Endothelial cell of umbilical vein (primary cell): ENCODE results near the gene PRPF18. TPM values are rescaled to one million over a fixed set of nuclear protein-coding genes. Genes with fewer than 3 reads are reported as not detected.

Experiments
- BruUV-seq: library from RNA; stranded (reverse); fragments of 400-500 nt; replicated peaks from 2 replicates; lab custom pipeline; 2021; lab: Mats Ljungman, UMichigan
- CTCF ChIA-PET: fragments of 300-600, 350-600 bp; sonication (Branson Sonifier 250); formaldehyde crosslinking; loops from one replicate; lab custom pipeline; 2021; ENCODE audit warnings: antibody characterized with exemption, inconsistent platforms; lab: Charles Lee
- POLR2A ChIA-PET: fragments of 300-600, 350-600 bp; sonication (Branson Sonifier 250); formaldehyde crosslinking; loops from one replicate; lab custom pipeline; 2021; ENCODE audit warnings: antibody characterized with exemption, inconsistent platforms; lab: Charles Lee
- DNase-seq: peaks from one replicate; pipeline ENCODE4 v3.0.0-alpha.2; 2011; ENCODE audit warnings: low read depth, low spot score
- FAIRE-seq: peaks from 2 replicates; lab custom pipeline; 2011; peaks lifted over from hg19 to GRCh38; lab: Jason Lieb, UNC
- H2AFZ ChIP-seq: 2 replicates; pipeline ENCODE4 v1.6.0; 2012; ENCODE audit warnings: low read depth, low read length, control low read depth, inconsistent platforms
- H3K27ac ChIP-seq: 2 replicates; pipeline ENCODE4 v1.5.1; 2011; ENCODE audit warnings: low read depth, mild to moderate bottlenecking, control low read depth, low read length, moderate library complexity; ENCODE audit not compliant: insufficient read depth
- H3K27me3 ChIP-seq, 2 experiments: 2 replicates each; pipeline versions ENCODE4 v1.6.0 to v1.6.1; 2011; ENCODE audit warnings: low read length in 2 of 2, mixed read lengths in 1 of 2; ENCODE audit not compliant: control insufficient read depth in 2 of 2, insufficient read depth in 2 of 2
- H3K36me3 ChIP-seq, 2 experiments: 2 replicates in 1 of 2; 3 replicates in 1 of 2; pipeline ENCODE4 v1.5.1; 2011; ENCODE audit warnings: low read length in 2 of 2, mild to moderate bottlenecking in 1 of 2, moderate library complexity in 1 of 2; ENCODE audit not compliant: control insufficient read depth in 2 of 2, insufficient read depth in 2 of 2; ENCODE audit errors: extremely low read depth in 1 of 2
- H3K4me1 ChIP-seq: 3 replicates; pipeline ENCODE4 v1.5.1; 2011; ENCODE audit warnings: mild to moderate bottlenecking, low read length; ENCODE audit not compliant: control insufficient read depth, insufficient read depth; ENCODE audit errors: extremely low read depth
- H3K4me2 ChIP-seq: 2 replicates; pipeline ENCODE4 v1.6.1; 2011; ENCODE audit warnings: low read length, control low read depth, mixed read lengths; ENCODE audit not compliant: insufficient read depth
- H3K4me3 ChIP-seq, 3 experiments: fragments of 200-600 bp in 1 of 3; sonication (generic), shearing (Covaris generic) in 1 of 3; replicated peaks in 1 of 3; 2 replicates each; pipeline ENCODE4 v1.5.1; 2011 to 2016; ENCODE audit warnings: control low read depth in 3 of 3, low read length in 3 of 3, mild to moderate bottlenecking in 2 of 3, inconsistent platforms in 1 of 3, low read depth in 1 of 3, moderate library complexity in 1 of 3; ENCODE audit not compliant: insufficient read depth in 1 of 3
- H3K79me2 ChIP-seq: 2 replicates; pipeline ENCODE4 v1.6.0; 2012; ENCODE audit warnings: low read length, inconsistent platforms; ENCODE audit not compliant: control insufficient read depth, insufficient read depth
- H3K9ac ChIP-seq: replicated peaks from 2 replicates; pipeline ENCODE3; 2011; ENCODE audit warnings: low read length, control low read depth; ENCODE audit not compliant: insufficient read depth; ENCODE audit errors: extremely low read depth
- H3K9me1 ChIP-seq: replicated peaks from 3 replicates; pipeline ENCODE4 v1.6.0; 2011; ENCODE audit warnings: mild to moderate bottlenecking, low read length; ENCODE audit not compliant: control insufficient read depth, insufficient read depth; ENCODE audit errors: extremely low read depth
- H3K9me3 ChIP-seq: replicated peaks from 2 replicates; pipeline ENCODE4 v1.5.1; 2012; ENCODE audit warnings: low read length, inconsistent platforms; ENCODE audit not compliant: control insufficient read depth, insufficient read depth
- H4K20me1 ChIP-seq: replicated peaks from 2 replicates; pipeline ENCODE3; 2011; ENCODE audit warnings: mild to moderate bottlenecking, low read length; ENCODE audit not compliant: control insufficient read depth, insufficient read depth; ENCODE audit errors: extremely low read depth
- EZH2 ChIP-seq: IDR thresholded peaks from 2 replicates; pipeline ENCODE4 v1.6.1; 2012; ENCODE audit warnings: borderline replicate concordance, low read depth, mild to moderate bottlenecking, moderate library complexity, low read length, inconsistent platforms; ENCODE audit not compliant: severe bottlenecking
- FOS ChIP-seq: IDR thresholded peaks from 2 replicates; pipeline ENCODE4 v1.6.1; 2011; ENCODE audit warnings: mild to moderate bottlenecking, low read length, moderate library complexity, borderline replicate concordance; ENCODE audit not compliant: insufficient read depth
- GATA2 ChIP-seq: IDR thresholded peaks from 2 replicates; pipeline ENCODE4 v1.7.0; 2011; ENCODE audit warnings: low read depth, mild to moderate bottlenecking, moderate library complexity, mixed read lengths, low read length; ENCODE audit not compliant: insufficient read length, insufficient read depth
- JUN ChIP-seq: IDR thresholded peaks from 2 replicates; pipeline ENCODE4 v1.6.1; 2011; ENCODE audit warnings: borderline replicate concordance, low read depth; ENCODE audit not compliant: insufficient read length, insufficient read depth
- MYC ChIP-seq: IDR thresholded peaks from one replicate; pipeline ENCODE4 v1.6.1; 2011; ENCODE audit warnings: mild to moderate bottlenecking, low read depth, low read length
- POLR2A ChIP-seq: IDR thresholded peaks from 2 replicates; pipeline ENCODE4 v1.6.1; 2012; ENCODE audit warnings: low read depth, mild to moderate bottlenecking, control low read depth, low read length
- POLR2AphosphoS5 ChIP-seq: IDR thresholded peaks from 2 replicates; pipeline ENCODE4 v1.6.1; 2012; ENCODE audit warnings: low read depth, mild to moderate bottlenecking, control low read depth, low read length, moderate library complexity; ENCODE audit not compliant: insufficient read depth
- dilution Hi-C: fragments of 300-500 bp; cut with MboI; formaldehyde crosslinking; loops from one replicate; pipeline ENCODE4 v1.15.0; 2019; ENCODE audit warnings: low sequenced_read_pairs; ENCODE audit not compliant: extremely low pct_ligation_motif_present
- intact Hi-C: fragments of 100-400 bp; cut with micrococcal nuclease; formaldehyde crosslinking; loops from one replicate; pipeline ENCODE4 v1.10.0; 2022
- polyA plus RNA-seq, 4 experiments: library from polyadenylated mRNA; depleted of rRNA in 3 of 4; stranded (reverse) in 3 of 4; unstranded in 1 of 4; fragments of >200 nt; gene quantifications; 2 replicates each; pipeline versions ENCODE4 v1.2.1 to v1.2.3, GENCODE V29; 2011 to 2012; ENCODE audit warnings: missing spikeins in 1 of 4
- total RNA-seq: library from RNA; stranded (reverse); gene quantifications from 2 replicates; pipeline ENCODE4 v1.2.3, GENCODE V29; 2021
- TF ChIP-seq, protein P1 (sequence below): IDR thresholded peaks from 2 replicates; pipeline ENCODE4 v1.6.1; 2011; ENCODE audit not compliant: insufficient read depth, insufficient read length
- TF ChIP-seq, protein P2 (sequence below), 2 donors: IDR thresholded peaks; 1 replicate in 1 of 2; 2 replicates in 1 of 2; pipeline ENCODE4 v1.5.1; 2011; ENCODE audit warnings: low read length in 2 of 2, mild to moderate bottlenecking in 2 of 2, moderate library complexity in 2 of 2, control low read depth in 1 of 2, inconsistent platforms in 1 of 2, low read depth in 1 of 2; ENCODE audit not compliant: insufficient read depth in 1 of 2; ENCODE audit errors: extremely low read depth in 1 of 2

The PRPF18 gene
- total and polyA plus RNA-seq, 2 donors (not counting 3 experiments of a cell fraction or from before 2014, with no cell fraction given), result 7.3 to 21.0 TPM

DNA sequence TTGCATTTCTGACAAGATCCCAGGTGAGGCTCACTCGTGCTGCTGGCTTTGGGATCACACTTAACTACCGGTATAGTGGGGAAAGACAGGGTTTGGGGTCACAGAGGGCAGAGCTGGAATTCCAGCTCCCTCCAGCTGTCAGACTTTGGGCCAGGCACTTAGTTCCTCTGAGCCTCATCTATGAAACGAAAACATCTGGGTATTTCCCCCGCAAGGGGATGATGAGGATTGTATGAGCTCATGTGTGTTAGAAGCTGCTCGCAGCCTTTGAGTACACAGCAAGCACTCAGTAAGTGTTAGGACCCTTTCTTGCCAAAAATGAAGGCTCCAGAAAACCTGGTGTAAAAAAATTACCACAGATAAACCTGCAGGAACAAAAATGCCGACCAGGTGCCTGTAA is 66.1 kb downstream of the PRPF18 start:
- H3K4me2 ChIP-seq, result no peak overlapping the region
- peaks cover 49 to 64% of the 10 kb centered on the region in 2 experiments for H3K36me3 ChIP-seq
- intact Hi-C loops (no loop called here), dilution Hi-C loops (no loop called here)
- no peaks in the 10 kb centered on the region for H3K9me3 ChIP-seq
- no peak overlapping the region for H3K27ac ChIP-seq
- CTCF ChIA-PET, result no interaction called here
- H3K9me1 ChIP-seq, result no peaks in the 10 kb centered on the region
- no peak overlapping the region for H3K4me3 ChIP-seq
- H2AFZ ChIP-seq, result no peak overlapping the region
- BruUV-seq, result no TSS peak
- H3K4me1 ChIP-seq, result no peaks in the 10 kb centered on the region
- peaks cover 2% of the 10 kb centered on the region for H4K20me1 ChIP-seq
- no peak for TF ChIP-seq POLR2AphosphoS5
- TF ChIP-seq, protein P1, sequence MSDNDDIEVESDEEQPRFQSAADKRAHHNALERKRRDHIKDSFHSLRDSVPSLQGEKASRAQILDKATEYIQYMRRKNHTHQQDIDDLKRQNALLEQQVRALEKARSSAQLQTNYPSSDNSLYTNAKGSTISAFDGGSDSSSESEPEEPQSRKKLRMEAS, result no peak
- TF ChIP-seq FOS, result no peak
- TF ChIP-seq GATA2, result no peak
- TF ChIP-seq EZH2, result no peak
- TF ChIP-seq POLR2A, result no peak
- no peak for TF ChIP-seq JUN
- TF ChIP-seq, protein P2, sequence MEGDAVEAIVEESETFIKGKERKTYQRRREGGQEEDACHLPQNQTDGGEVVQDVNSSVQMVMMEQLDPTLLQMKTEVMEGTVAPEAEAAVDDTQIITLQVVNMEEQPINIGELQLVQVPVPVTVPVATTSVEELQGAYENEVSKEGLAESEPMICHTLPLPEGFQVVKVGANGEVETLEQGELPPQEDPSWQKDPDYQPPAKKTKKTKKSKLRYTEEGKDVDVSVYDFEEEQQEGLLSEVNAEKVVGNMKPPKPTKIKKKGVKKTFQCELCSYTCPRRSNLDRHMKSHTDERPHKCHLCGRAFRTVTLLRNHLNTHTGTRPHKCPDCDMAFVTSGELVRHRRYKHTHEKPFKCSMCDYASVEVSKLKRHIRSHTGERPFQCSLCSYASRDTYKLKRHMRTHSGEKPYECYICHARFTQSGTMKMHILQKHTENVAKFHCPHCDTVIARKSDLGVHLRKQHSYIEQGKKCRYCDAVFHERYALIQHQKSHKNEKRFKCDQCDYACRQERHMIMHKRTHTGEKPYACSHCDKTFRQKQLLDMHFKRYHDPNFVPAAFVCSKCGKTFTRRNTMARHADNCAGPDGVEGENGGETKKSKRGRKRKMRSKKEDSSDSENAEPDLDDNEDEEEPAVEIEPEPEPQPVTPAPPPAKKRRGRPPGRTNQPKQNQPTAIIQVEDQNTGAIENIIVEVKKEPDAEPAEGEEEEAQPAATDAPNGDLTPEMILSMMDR (IDR thresholded peaks at IDR 0.05; ENCODE audit: extremely low read depth in 1 of 2, insufficient read depth in 1 of 2, low read depth in 1 of 2, low read length in 2 of 2), result no peak
- no peak for TF ChIP-seq MYC
- DNase-seq (no peak), FAIRE-seq (no peak)
- no peak overlapping the region for H3K9ac ChIP-seq
- H3K27me3 ChIP-seq, result no peaks in the 10 kb centered on the region
- H3K79me2 ChIP-seq, result no peaks in the 10 kb centered on the region
- POLR2A ChIA-PET, result no interaction called here
